T47D (cell line): Measurements from ENCODE around the gene PRDM2.
A peak's percentile ranks its signal among the peaks of the same experiment; 100 is the strongest.

Experiments used
- DNase-seq, 2 experiments: peaks; one replicate each; pipeline versions ENCODE4 v3.0.0 to v3.0.0-alpha.2; 2011 to 2012; ENCODE audit warnings: low read depth in 1 of 2, low spot score in 1 of 2
- JUND ChIP-seq: IDR thresholded peaks from 2 replicates; pipeline ENCODE4 v1.6.1; 2012; ENCODE audit warnings: low read depth
- in situ Hi-C: cut with HindIII; loops from 2 replicates; pipeline ENCODE4 v1.10.0; 2016; ENCODE audit warnings: low sequenced_read_pairs, low pct_unique_long_range_greater_than_20kb

The PRDM2 gene

GRCh38 chr1:13730751-13731482 is 30.9 kb downstream of the PRDM2 start:
- in situ Hi-C loops, result no loop called here
- no peak for TF ChIP-seq JUND
- no peak for DNase-seq

GRCh38 chr1:13731897-13732296 is 31.9 kb downstream of the PRDM2 start:
- in situ Hi-C loops, result no loop called here
- no peak for TF ChIP-seq JUND
- DNase-seq, result no peak

- no peak for DNase-seq
- TF ChIP-seq JUND, result no peak
- in situ Hi-C loops, result no loop called here
Observed at GRCh38 chr1:13732971-13733667, 33.1 kb downstream of the PRDM2 start.

- TF ChIP-seq JUND, result no peak
- in situ Hi-C loops, result no loop called here
Observed at GRCh38 chr1:13733711-13734110, 33.7 kb downstream of the PRDM2 start.

GRCh38 chr1:13735168-13735930 is 35.4 kb downstream of the PRDM2 start:
- no peak for DNase-seq
- in situ Hi-C loops, result no loop called here
- TF ChIP-seq JUND, result no peak

More at GRCh38 chr1:13733711-13734110, 33.7 kb downstream of the PRDM2 start:
- no peak for DNase-seq

GRCh38 chr1:13737398-13737797 is 37.4 kb downstream of the PRDM2 start:
- DNase-seq, result no peak
- TF ChIP-seq JUND, result no peak
- in situ Hi-C loops, result no loop called here

- no peak for DNase-seq
- no peak for TF ChIP-seq JUND
- in situ Hi-C loops, result no loop called here
Observed at GRCh38 chr1:13746342-13746741, 46.4 kb downstream of the PRDM2 start.

GRCh38 chr1:13748610-13749505 is 48.9 kb downstream of the PRDM2 start:
- peak; percentile 95 to 97 for DNase-seq
- in situ Hi-C loops, result no loop called here
- TF ChIP-seq JUND, result no peak

- in situ Hi-C loops, result no loop called here
Observed at GRCh38 chr1:13749543-13750341, 49.8 kb downstream of the PRDM2 start.

GRCh38 chr1:13751458-13751871 is 51.5 kb downstream of the PRDM2 start:
- TF ChIP-seq JUND, result no peak
- no peak for DNase-seq
- in situ Hi-C loops, result no loop called here

More at GRCh38 chr1:13749543-13750341, 49.8 kb downstream of the PRDM2 start:
- no peak for TF ChIP-seq JUND
- DNase-seq, result no peak

GRCh38 chr1:13751985-13752384 is 52.0 kb downstream of the PRDM2 start:
- no peak for DNase-seq
- TF ChIP-seq JUND, result no peak
- in situ Hi-C loops, result no loop called here
